Measurements from ENCODE around the gene MRPL19.
"Not testable (repeated sequence)": the region's sequence is repeated elsewhere in the genome, so short reads cannot be mapped to it uniquely, and the experiment has no call there.

Gene MRPL19

DNA sequence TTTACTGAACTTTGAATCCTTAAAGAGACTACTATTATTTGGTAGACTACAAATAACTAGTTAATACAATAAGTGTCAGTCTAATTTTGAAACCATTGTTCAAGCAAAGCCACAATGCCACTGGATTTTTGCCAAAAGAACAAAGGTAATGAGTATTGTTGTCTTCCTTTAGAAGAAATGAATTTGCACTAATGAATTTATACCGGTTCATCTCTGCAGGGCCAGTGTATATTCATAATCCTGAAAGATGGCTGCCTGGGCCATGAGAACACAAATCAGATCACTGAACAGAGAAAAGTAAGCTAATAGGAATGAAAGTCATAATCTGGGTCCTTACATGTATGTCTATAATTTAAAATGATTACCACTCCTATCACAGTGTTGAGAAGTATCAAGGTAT lies 33.0 kb downstream of the MRPL19 start:
- DNase-seq: no peak
- Histone ChIP-seq H3K4me3 (no peak overlapping the region), H3K9me3 (no peaks in the 10 kb centered on the region), H3K36me3 (peaks cover 12 to 35% (median 33%) of the 10 kb centered on the region in 3 donors), H3K27me3 (no peaks in the 10 kb centered on the region), H3K27ac (no peak overlapping the region), H3K4me1 (no peaks in the 10 kb centered on the region)
- intact Hi-C loops (cut with DNase I; ENCODE audit: low total_unique reads): no loop called here
- TF ChIP-seq, protein P1, sequence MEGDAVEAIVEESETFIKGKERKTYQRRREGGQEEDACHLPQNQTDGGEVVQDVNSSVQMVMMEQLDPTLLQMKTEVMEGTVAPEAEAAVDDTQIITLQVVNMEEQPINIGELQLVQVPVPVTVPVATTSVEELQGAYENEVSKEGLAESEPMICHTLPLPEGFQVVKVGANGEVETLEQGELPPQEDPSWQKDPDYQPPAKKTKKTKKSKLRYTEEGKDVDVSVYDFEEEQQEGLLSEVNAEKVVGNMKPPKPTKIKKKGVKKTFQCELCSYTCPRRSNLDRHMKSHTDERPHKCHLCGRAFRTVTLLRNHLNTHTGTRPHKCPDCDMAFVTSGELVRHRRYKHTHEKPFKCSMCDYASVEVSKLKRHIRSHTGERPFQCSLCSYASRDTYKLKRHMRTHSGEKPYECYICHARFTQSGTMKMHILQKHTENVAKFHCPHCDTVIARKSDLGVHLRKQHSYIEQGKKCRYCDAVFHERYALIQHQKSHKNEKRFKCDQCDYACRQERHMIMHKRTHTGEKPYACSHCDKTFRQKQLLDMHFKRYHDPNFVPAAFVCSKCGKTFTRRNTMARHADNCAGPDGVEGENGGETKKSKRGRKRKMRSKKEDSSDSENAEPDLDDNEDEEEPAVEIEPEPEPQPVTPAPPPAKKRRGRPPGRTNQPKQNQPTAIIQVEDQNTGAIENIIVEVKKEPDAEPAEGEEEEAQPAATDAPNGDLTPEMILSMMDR (IDR thresholded peaks at IDR 0.05): no peak

DNA sequence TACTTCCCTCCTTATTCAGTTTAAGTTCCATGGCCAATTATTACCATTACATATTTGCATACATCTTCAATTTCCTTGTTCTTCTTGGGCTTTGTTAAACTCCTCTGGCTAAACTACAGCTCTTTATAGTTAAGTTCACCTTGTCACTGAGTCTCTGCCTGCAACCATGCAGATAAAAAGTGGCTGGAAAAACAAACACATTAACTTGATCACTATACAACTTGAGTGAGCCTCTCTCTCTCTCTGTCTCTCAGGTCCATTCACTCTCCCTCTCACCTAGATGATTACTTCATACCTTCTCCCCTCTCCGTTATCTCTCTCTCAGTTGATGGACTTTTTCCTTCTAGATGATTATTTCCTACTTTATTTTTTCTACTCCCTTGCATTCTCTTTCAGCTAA lies 33.8 kb downstream of the MRPL19 start:
- Histone ChIP-seq H3K27me3 (no peaks in the 10 kb centered on the region), H3K36me3 (peaks cover 14 to 43% (median 37%) of the 10 kb centered on the region in 3 donors), H3K4me3 (no peak overlapping the region), H3K4me1 (no peaks in the 10 kb centered on the region), H3K27ac (no peak overlapping the region), H3K9me3 (no peaks in the 10 kb centered on the region)
- TF ChIP-seq, protein P1 (IDR thresholded peaks at IDR 0.05): no peak
- DNase-seq: no peak
- intact Hi-C loops (cut with DNase I; ENCODE audit: low total_unique reads): no loop called here

DNA sequence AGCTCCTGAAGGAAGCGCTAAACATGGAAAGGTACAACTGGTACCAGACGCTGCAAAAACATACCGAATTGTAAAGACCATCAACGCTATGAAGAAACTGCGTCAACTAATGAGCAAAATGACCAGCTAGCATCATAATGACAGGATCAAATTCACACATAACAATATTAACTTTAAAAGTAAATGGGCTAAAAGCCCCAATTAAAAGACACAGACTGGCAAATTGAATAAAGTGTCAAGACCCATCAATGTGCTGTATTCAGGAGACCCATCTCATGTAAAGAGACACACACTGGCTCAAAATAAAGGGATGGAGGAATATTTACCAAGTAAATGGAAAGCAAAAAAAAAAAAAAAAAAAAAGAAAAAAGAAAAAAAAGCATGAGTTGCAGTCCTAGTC lies 36.8 kb downstream of the MRPL19 start:
- intact Hi-C loops (cut with DNase I; ENCODE audit: low total_unique reads); H3K4me3 ChIP-seq; DNase-seq; H3K9me3 ChIP-seq; H3K27me3 ChIP-seq; H3K27ac ChIP-seq; H3K4me1 ChIP-seq: not testable (repeated sequence)
- peaks cover 40 to 70% (median 63%) of the 10 kb centered on the region in 3 donors for H3K36me3 ChIP-seq

DNA sequence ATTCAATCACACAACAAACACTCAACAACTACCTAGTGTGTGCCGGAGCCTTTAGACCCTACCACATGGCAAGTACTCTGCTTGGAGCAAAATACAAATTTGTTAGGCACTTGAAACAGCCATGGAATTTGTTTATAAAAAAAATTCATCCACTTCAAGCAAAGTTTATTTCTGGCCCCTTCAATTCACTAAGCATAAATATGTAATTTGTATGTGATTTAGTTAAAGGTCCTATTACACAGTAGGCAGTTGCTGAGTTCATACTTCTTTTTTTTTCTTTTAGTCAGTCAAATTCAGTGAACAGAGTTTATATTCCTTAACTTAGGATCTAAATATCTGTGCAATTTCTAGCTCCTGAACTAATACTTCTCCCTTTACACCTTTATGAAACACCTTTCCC lies 41.6 kb downstream of the MRPL19 start:
- H3K36me3 ChIP-seq: peaks cover 51 to 71% (median 66%) of the 10 kb centered on the region in 3 donors
- intact Hi-C loops (cut with DNase I; ENCODE audit: low total_unique reads): no loop called here

DNA sequence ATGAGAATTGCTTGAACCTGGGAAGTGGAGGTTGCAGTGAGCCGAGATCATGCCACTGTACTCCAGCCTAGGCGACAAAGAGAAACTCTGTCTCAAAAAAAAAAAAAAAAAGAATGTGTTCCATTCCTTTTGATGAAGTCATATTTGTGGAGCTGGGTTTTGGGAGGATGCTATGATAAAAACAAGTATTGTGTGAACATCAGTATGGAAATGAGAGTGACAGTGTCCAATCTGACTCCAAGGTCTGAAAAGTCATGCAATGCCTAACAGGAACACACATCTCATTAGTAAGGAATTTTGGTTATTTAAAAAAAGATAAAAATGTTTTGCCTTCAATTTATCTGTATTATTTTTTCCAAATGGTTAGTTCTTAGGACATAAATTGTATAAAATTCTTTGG lies 52.3 kb downstream of the MRPL19 start:
- no peak overlapping the region for H3K27ac ChIP-seq
- TF ChIP-seq, protein P1 (IDR thresholded peaks at IDR 0.05): no peak
- H3K4me3 ChIP-seq: no peak overlapping the region
- no peaks in the 10 kb centered on the region for H3K9me3 ChIP-seq
- intact Hi-C loops (cut with DNase I; ENCODE audit: low total_unique reads): no loop called here
- no peaks in the 10 kb centered on the region for H3K27me3 ChIP-seq
- H3K4me1 ChIP-seq: no peaks in the 10 kb centered on the region
- H3K36me3 ChIP-seq: peaks cover 77 to 88% (median 83%) of the 10 kb centered on the region in 3 donors
- no peak for DNase-seq

More for the DNA sequence above, 41.6 kb downstream of the MRPL19 start:
- H3K4me1 ChIP-seq: no peaks in the 10 kb centered on the region
- no peak overlapping the region for H3K4me3 ChIP-seq
- H3K27me3 ChIP-seq: no peaks in the 10 kb centered on the region
- no peak for DNase-seq
- H3K27ac ChIP-seq: no peak overlapping the region
- TF ChIP-seq, protein P1 (IDR thresholded peaks at IDR 0.05): no peak
- no peaks in the 10 kb centered on the region for H3K9me3 ChIP-seq

DNA sequence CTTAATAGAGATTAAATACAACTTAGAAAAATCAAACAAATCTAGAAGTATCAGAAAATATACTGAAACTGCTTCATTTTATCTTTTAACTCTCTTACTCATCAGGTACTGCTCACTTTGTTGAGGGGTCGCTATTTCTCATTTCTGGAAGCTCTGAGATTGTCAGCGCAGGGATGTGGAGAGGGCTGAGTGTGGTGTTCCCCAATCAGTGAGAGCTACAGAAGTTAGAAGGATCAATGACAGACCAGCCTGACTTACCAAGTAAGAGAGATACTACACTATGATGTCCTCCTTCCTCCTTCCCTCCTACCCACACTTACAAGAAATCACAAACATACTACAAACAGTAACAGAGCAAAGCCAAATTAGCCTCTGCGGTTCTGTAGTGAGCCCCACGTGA lies 56.0 kb downstream of the MRPL19 start:
- DNase-seq: no peak
- intact Hi-C loops (cut with DNase I; ENCODE audit: low total_unique reads): no loop called here
- no peaks in the 10 kb centered on the region for H3K27me3 ChIP-seq
- H3K4me1 ChIP-seq: no peaks in the 10 kb centered on the region
- peaks cover 70 to 77% (median 72%) of the 10 kb centered on the region in 3 donors for H3K36me3 ChIP-seq
- H3K27ac ChIP-seq: no peak overlapping the region
- no peaks in the 10 kb centered on the region for H3K9me3 ChIP-seq
- TF ChIP-seq, protein P1 (IDR thresholded peaks at IDR 0.05): no peak
- H3K4me3 ChIP-seq: no peak overlapping the region
